ELR (cell line): ENCODE results near the gene SGSM2.

Experiments used
- DNase-seq: peaks from one replicate; pipeline ENCODE4 v3.0.0-alpha.2; 2015; ENCODE audit warnings: low read depth

SGSM2 gene

DNA sequence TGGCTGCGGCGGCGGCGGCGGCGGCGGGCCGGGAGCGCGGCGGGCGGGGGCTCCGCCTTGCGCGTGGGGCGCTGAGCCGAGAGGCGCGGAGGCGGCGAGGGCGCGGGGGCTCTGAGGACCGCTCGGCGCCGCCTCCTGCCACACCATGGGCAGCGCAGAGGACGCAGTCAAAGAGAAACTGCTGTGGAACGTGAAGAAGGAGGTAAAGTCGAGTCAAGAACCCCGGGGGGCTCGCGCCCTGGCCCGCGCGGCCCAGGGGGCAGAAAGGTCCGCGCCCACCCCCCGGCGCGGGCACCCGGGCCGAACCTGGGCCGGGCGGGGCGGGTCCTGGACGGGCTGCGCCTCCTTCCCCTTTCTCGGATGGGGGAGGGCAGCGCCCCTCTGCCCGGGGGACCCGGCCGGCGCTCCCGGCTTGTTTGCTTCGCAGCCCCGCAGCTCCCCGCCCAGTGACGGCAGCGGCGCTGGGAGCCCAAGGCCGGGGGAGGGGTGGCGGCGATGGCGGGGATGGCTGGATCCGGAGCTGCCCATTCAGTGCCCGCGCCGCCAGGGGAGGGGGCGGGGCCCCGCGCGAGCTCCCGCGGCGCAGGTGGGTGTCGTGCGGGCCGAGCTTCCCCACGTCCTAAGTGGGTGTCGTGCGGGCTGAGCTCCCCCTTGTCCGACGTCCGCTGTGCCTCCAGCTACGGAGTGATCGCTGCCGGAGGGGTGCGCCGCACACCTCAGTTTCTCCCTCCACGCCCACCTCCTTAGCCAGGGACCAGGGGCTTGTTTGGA is 428 bp downstream of the SGSM2 start:
- DNase-seq = peak; percentile 71

DNA sequence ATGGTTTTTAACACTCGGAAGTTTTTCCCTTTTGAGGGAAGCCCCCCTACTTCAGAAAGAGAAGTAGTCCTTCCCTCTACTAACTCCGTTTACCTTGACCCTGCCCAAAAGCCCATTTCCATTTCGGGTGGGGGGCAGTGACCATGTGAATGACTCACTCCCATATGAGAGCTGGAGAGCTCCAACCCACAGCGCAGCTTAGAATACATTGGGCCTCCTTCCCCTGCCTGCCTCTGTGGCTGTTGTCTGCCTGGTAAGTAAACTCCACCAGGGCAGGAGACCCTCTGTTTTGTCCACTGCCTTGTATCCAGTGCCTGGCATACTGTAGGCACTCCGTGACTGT is 985 bp downstream of the SGSM2 start:
- no peak for DNase-seq

- DNase-seq = no peak
Measured at GRCh38 chr17:2343421-2343820, 6.1 kb downstream of the SGSM2 start.

- DNase-seq = no peak
Measured at GRCh38 chr17:2344528-2344927, 7.2 kb downstream of the SGSM2 start.

DNA sequence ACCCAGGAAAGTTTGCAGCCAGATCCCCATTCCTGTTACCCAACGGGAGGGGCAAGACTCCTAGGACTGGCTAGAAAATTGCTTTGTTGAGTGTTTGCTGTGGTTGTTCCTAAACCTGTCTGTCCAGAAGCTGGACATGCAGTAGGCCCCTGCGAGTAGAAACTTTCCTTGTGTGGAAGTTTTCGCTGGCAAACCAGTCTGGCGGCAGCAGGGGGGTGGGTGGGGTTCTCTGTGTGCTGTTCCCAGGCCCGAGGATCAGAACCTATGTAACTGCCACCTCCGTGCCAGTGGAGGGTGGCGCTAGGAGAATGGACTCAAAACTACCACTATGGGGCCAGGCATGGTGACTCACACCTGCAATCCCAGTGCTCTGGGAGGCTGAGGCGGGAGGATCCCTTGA is 9.2 kb downstream of the SGSM2 start:
- DNase-seq = no peak

DNA sequence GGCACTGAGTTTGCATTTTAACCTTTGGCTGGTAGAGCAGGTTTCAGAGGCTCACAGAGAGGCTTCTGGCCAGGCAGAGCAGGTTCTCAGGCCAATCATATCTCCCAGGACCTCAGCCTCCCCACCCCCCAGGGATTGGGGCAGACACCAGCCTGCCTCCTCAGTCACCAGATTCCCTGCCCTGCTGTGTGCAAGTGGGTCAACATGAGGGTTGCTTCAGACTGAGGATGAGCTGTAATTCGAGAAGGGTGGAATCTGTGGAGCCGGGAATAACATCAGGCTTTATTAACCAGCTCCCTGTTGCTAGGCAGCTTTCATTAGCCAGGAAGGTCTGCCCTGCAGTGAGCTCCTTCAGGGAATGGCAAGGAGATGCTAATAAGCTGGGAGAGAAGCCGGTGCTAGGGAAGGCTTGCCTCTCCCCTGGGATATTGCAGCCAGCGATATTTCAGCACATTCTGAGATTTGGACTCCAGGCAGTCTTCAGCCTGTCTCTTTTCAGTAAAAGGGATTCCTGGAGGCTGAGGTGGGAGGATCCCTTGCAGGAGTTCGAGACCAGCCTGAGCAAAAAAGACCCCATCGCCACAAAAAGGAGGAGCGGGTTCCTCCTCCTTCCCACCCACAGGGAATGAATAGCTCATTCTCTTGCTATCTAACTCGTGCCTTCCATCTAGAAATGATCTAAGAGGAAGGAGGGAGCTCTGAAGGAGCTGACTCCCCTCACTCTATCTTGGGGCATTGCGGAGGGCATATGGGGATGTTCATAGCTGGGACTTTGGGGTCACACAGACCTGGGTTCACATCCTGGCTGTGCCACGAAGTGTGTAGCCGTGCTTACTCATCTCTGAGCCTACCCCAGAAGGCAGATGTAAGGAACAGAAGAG is 10.7 kb downstream of the SGSM2 start:
- DNase-seq = peak; percentile 59

DNA sequence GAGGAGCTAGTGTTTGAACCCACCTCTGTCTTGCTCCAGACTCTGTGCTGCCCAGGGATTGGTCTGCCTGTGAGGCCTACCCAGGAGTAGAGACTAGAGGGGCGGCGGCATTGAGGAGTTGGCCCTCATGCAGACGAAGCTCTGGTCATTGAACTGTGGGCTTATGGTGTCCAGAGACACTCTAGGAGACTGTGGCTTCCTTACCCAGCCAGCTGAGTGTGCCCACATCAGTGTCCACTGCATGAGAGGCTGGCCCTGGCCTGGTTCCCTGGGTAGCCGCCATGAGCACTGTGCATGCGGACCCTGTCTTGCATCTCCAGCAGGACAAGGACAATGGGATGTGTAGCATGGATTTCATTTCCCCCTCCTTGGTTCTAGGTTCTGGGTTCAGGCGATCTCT is 14.0 kb downstream of the SGSM2 start:
- no peak for DNase-seq

DNA sequence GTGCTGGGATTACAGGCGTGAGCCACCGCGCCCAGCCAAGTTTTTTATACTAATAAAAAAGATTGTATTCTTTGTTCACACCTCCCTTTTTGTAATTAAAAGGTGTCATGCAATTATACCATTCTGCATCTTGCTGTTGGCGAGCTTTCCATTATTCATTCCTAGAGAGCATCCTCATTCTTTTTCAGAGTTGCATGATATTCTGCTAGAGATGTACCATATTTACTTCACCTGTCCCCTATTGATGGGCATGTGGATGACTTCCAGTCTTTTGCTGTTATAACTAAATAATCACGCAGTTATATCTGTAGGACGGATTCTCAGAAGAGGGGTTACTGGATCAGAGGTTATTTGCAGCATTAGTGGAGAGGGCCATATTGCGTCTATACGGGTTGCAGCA is 17.0 kb downstream of the SGSM2 start:
- DNase-seq = no peak

DNA sequence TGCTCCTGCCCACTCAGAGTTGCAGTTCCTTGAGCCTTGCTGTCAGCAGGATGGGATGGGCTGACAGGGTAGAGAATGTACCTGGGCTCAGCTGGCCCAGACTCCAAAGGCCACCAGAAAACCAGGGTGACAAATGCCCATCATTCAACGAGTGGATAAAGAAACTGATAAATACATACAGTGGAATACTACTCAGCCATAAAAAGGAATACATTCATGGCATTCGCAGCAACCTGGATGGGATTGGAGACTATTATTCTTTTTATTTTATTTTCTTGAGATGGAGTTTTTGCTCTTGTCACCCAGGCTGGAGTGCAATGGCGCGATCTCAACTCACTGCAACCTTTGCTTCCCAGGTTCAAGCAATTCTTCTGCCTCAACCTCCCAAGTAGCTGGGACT is 19.9 kb downstream of the SGSM2 start:
- DNase-seq = no peak

DNA sequence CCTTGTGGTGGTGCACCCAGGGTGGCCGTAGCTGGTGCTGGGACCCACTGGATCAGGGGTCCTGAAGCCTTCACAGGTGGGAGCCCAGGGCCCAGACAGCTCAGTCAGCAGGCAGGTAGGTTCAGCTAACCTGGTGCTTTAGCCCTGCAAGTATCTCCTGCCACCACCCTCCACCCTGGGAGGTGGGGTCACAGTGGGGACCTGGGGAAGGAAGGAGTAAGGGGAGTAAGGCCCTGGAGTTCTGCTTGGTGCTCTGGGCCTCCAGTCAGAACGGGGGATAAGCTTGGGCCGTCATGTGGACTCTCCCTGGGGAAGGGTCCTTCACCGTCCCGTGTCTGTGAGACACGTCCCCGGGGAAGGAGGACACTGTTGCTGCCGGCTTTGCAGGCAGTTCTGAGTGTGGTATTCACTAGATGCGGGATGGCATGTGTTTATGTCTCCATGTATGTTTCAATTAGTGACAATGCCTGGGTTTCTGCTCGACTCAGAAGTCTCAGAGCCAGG is 20.7 kb downstream of the SGSM2 start:
- DNase-seq = no peak

GRCh38 chr17:2361010-2361760 is 23.9 kb downstream of the SGSM2 start:
- DNase-seq = no peak

DNA sequence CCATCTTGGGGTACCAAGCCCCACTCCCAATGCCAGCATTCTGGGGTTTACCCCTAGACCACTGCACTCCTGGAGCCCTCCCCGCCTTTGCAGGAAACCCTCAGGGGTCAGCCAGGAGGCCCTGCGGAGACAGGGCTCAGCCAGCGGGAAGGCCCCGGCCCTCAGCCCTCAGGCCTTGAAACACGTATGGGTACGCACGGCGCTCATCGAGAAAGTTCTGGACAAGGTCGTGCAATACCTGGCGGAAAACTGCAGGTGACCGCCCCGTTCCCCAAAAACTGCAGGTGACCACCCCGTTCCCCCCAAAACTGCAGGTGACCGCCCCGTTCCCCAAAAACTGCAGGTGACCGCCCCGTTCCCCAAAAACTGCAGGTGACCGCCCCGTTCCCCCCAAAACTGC is 24.7 kb downstream of the SGSM2 start:
- no peak for DNase-seq

- no peak for DNase-seq
Measured at GRCh38 chr17:2362416-2362815, 25.1 kb downstream of the SGSM2 start.

- no peak for DNase-seq
Measured at GRCh38 chr17:2362881-2363280, 25.6 kb downstream of the SGSM2 start.

- no peak for DNase-seq
Measured at GRCh38 chr17:2363318-2363717, 26.0 kb downstream of the SGSM2 start.

DNA sequence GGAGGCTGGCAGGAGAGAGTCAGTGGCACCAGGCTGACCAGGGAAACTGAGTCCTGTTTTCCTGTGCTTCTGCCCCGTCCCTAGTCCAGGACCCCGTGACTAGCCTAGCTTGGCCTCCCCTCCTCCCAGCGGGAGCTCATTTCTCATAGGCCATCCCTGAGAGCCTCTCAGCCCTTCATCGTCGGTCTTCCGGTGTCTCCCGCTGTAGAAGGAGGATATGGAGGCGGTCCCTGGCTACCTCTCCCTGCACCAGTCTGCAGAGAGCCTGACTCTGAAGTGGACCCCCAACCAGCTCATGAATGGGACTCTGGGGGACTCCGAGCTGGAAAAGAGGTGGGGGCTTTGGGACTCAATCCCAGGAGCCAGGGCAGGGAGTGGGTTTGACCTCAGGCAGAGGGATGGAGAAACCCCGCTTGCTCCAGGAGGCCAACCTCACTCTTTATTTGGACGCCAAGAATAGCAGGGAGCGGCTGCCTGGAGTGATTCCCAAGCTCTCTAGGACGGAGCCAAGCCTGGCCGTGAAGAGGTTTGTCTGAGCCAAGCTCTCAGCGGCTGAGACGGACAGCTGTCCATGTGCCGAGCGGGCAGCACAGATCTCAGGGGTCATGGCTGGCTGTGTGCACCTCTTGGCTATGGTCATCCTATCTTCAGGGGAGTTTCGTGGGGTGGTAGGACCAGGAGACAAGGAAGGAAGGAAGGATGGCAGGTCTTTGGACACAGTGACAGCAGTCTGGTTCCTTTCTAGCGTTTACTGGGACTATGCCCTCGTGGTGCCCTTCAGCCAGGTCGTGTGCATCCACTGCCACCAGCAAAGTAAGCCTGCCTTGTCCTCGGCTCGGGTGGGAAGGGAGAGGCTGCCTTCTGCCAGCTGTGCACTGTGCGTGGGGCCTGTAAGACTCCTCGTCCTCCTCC is 26.8 kb downstream of the SGSM2 start:
- no peak for DNase-seq

GRCh38 chr17:2364763-2365116 is 27.4 kb downstream of the SGSM2 start:
- no peak for DNase-seq

DNA sequence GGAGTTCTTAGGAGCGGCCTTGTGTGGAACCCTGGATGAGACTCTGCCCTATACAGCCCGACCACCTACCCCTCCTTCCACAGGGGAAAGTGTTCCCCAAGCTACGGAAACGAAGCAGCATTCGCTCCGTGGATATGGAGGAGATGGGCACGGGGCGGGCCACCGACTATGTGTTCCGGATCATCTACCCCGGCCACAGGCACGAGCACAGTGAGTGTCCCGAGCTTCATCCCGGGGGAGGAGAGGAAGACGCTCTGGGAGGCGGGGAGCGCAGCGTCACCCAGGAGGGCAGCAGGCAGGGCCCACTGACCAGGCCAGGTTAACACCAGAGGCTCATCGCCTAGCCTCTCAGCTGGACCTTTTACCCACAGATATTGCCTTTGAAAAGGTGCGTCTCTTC is 27.8 kb downstream of the SGSM2 start:
- no peak for DNase-seq

GRCh38 chr17:2366747-2367494 is 29.6 kb downstream of the SGSM2 start:
- DNase-seq = no peak

DNA sequence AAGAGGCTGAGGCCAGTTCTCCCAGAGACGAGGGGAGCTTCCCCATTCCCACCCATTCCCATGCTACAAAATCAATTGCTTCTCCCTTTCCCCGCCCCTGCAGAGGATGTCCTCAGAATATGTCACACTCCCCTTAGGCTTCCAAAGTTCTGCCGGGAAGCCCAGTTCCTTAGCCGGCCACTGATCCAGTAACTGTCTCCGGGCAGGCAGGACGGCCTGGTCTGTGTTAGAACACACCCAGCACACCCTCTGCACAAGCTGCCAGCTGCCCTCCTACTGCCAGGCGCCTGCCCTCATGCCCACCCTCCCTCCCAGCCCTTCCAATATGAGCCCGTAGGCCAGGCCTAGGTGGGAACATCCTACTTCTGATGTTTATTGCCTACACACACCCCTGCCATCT is 31.1 kb downstream of the SGSM2 start:
- no peak for DNase-seq

DNA sequence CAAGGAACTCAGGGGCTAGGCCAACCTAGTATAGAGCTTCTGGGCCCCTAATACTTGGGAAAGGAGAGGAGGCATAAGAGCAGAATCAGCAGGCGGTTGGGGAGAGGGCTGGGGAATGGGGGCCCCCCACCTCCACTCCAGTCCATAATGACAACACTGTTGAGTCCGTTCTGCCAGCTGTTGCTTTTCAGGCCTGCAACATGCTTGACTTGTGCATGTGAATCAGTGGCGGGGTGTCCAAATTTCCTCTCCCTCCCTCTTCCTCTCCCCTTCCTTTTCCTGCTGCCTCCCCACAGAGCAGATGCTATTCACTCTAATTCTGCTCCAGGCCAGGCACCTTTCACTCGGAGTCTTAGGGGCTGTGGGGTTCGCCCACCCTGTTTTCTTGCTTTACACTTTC is 31.7 kb downstream of the SGSM2 start:
- DNase-seq = no peak
